ENCODE measurements around the gene FMO5. TPM values are rescaled to one million over a fixed set of nuclear protein-coding genes. Genes with fewer than 3 reads are reported as not detected.

Gene FMO5
- total and polyA plus RNA-seq, 2 donors (not counting 1 experiment from before 2014, with no cell fraction given), result 4.4 to 7.8 TPM

GRCh38 chr1:147260956-147261355 is 35.8 kb upstream of the FMO5 start:
- Histone ChIP-seq H2AFZ (ENCODE audit: insufficient read depth, low read depth, low read length, poor library complexity, severe bottlenecking) (no peak overlapping the region), H4K20me1 (ENCODE audit: control insufficient read depth, insufficient read depth, low read length, poor library complexity, severe bottlenecking) (peaks cover 6% of the 10 kb centered on the region), H3K27me3 (replicated peaks in 1 of 4; ENCODE audit: control extremely low read depth in 1 of 4, control insufficient read depth in 3 of 4, insufficient read depth in 4 of 4, low read length in 3 of 4) (no peaks in the 10 kb centered on the region), H3K9me3 (ENCODE audit: control extremely low read depth in 1 of 3, control insufficient read depth in 2 of 3, insufficient read depth in 1 of 3, low read length in 2 of 3) (no peaks in the 10 kb centered on the region), H3K36me3 (replicated peaks in 1 of 2; ENCODE audit: control extremely low read depth in 1 of 2, control insufficient read depth in 1 of 2, extremely low read depth in 1 of 2, insufficient read depth in 2 of 2, low read length in 1 of 2) (peaks cover 3 to 63% of the 10 kb centered on the region in 2 experiments), H3K4me1 (ENCODE audit: control insufficient read depth in 2 of 2, insufficient read depth in 2 of 2, low read length in 2 of 2) (no peaks in the 10 kb centered on the region), H3K79me2 (ENCODE audit: control insufficient read depth, insufficient read depth, low read length) (peaks cover 5% of the 10 kb centered on the region), H3K9ac (ENCODE audit: low read length) (no peak overlapping the region), H3K27ac (ENCODE audit: low read length in 2 of 2) (no peak overlapping the region), H3K4me3 (ENCODE audit: control extremely low read depth in 1 of 5, extremely low read depth in 1 of 5, insufficient read depth in 1 of 5, low read depth in 2 of 5, low read length in 4 of 5) (no peak overlapping the region), H3K4me2 (replicated peaks; ENCODE audit: low read depth, low read length, poor library complexity, severe bottlenecking) (no peak overlapping the region)
- Mint-ChIP-seq H3K27me3 (no peaks in the 10 kb centered on the region), H3K27ac (no peak overlapping the region), H3K4me1 (no peaks in the 10 kb centered on the region), H3K4me3 (no peak overlapping the region), H3K9me3 (ENCODE audit: insufficient read depth) (no peaks in the 10 kb centered on the region)
- CTCF ChIA-PET, result no interaction called here
- no peak for DNase-seq
- POLR2A ChIA-PET, result no interaction called here
- WGBS (ENCODE audit: insufficient coverage), result 100% methylated on average over 2 of the region's 4 CpGs
- no peak for ATAC-seq (ENCODE audit: low read depth)
- TF ChIP-seq CTCF (IDR thresholded peaks at IDR 0.05) (no peak), EZH2 (IDR thresholded peaks at IDR 0.05; ENCODE audit: borderline replicate concordance, insufficient read depth, low read depth, low read length, poor library complexity, severe bottlenecking) (no peak)
- intact Hi-C loops (cut with micrococcal nuclease), result no loop called here

GRCh38 chr1:147252540-147252939 is 27.4 kb upstream of the FMO5 start:
- Histone ChIP-seq H3K79me2 (ENCODE audit: control insufficient read depth, insufficient read depth, low read length) (peaks cover 77% of the 10 kb centered on the region), H4K20me1 (ENCODE audit: control insufficient read depth, insufficient read depth, low read length, poor library complexity, severe bottlenecking) (peaks cover 34% of the 10 kb centered on the region), H3K9me3 (ENCODE audit: control extremely low read depth in 1 of 3, control insufficient read depth in 2 of 3, insufficient read depth in 1 of 3, low read length in 2 of 3) (no peaks in the 10 kb centered on the region), H3K36me3 (replicated peaks in 1 of 2; ENCODE audit: control extremely low read depth in 1 of 2, control insufficient read depth in 1 of 2, extremely low read depth in 1 of 2, insufficient read depth in 2 of 2, low read length in 1 of 2) (peaks cover 4 to 17% of the 10 kb centered on the region in 2 experiments), H3K4me1 (ENCODE audit: control insufficient read depth in 2 of 2, insufficient read depth in 2 of 2, low read length in 2 of 2) (peaks cover 4% of the 10 kb centered on the region in 2 donors), H3K9ac (ENCODE audit: low read length) (no peak overlapping the region), H2AFZ (ENCODE audit: insufficient read depth, low read depth, low read length, poor library complexity, severe bottlenecking) (no peak overlapping the region), H3K27me3 (replicated peaks in 1 of 4; ENCODE audit: control extremely low read depth in 1 of 4, control insufficient read depth in 3 of 4, insufficient read depth in 4 of 4, low read length in 3 of 4) (no peaks in the 10 kb centered on the region), H3K27ac (ENCODE audit: low read length in 2 of 2) (no peak overlapping the region), H3K4me3 (ENCODE audit: control extremely low read depth in 1 of 5, extremely low read depth in 1 of 5, insufficient read depth in 1 of 5, low read depth in 2 of 5, low read length in 4 of 5) (no peak overlapping the region), H3K4me2 (replicated peaks; ENCODE audit: low read depth, low read length, poor library complexity, severe bottlenecking) (no peak overlapping the region)
- DNase-seq (no peak), ATAC-seq (ENCODE audit: low read depth) (no peak)
- Mint-ChIP-seq H3K27ac (no peak overlapping the region), H3K4me3 (no peak overlapping the region), H3K27me3 (no peaks in the 10 kb centered on the region), H3K9me3 (ENCODE audit: insufficient read depth) (no peaks in the 10 kb centered on the region), H3K4me1 (peaks cover 17% of the 10 kb centered on the region)
- intact Hi-C loops (cut with micrococcal nuclease), result no loop called here
- POLR2A ChIA-PET, result no interaction called here
- TF ChIP-seq CTCF (IDR thresholded peaks at IDR 0.05), result no peak
- no peak for TF ChIP-seq EZH2 (IDR thresholded peaks at IDR 0.05; ENCODE audit: borderline replicate concordance, insufficient read depth, low read depth, low read length, poor library complexity, severe bottlenecking)
- CTCF ChIA-PET, result no interaction called here
- 99% methylated on average over 9 of the region's 9 CpGs for WGBS (ENCODE audit: insufficient coverage)

Measured in B cell (primary cell).